GM12873 (cell line): ENCODE data around the gene PLEKHA5.

Experiments used
- CTCF ChIP-seq: IDR thresholded peaks from 2 replicates; pipeline ENCODE4 v1.5.1; 2012; ENCODE audit warnings: low read depth, mild to moderate bottlenecking, moderate library complexity, low read length, control low read depth; ENCODE audit not compliant: insufficient read depth; ENCODE audit errors: missing control alignments

The PLEKHA5 gene

GRCh38 chr12:19155981-19156734 is 26.6 kb downstream of the PLEKHA5 start:
- no peak for TF ChIP-seq CTCF

GRCh38 chr12:19158923-19159322 is 29.4 kb downstream of the PLEKHA5 start:
- no peak for TF ChIP-seq CTCF

GRCh38 chr12:19161216-19161615 is 31.7 kb downstream of the PLEKHA5 start:
- TF ChIP-seq CTCF: no peak

GRCh38 chr12:19165451-19165850 is 35.9 kb downstream of the PLEKHA5 start:
- no peak for TF ChIP-seq CTCF

- no peak for TF ChIP-seq CTCF
These were observed 36.9 kb downstream of the PLEKHA5 start for GRCh38 chr12:19166387-19166786.

GRCh38 chr12:19166956-19167355 is 37.4 kb downstream of the PLEKHA5 start:
- TF ChIP-seq CTCF: no peak

- no peak for TF ChIP-seq CTCF
These were observed 38.2 kb downstream of the PLEKHA5 start for GRCh38 chr12:19167708-19168107.

GRCh38 chr12:19168644-19169043 is 39.1 kb downstream of the PLEKHA5 start:
- no peak for TF ChIP-seq CTCF
